K562 (cell line): Measurements from ENCODE around the gene UBA1. TPM values are rescaled to one million over a fixed set of nuclear protein-coding genes. Genes with fewer than 3 reads are reported as not detected.

ENCODE experiments used
- ATAC-seq: fragments of 200-7000 bp; cut with Tn5 transposase; 3 replicates; pipeline ENCODE4 v1.9.1; 2020; ENCODE audit warnings: moderate library complexity
- BruUV-seq: library from RNA; stranded (reverse); fragments of 400-500 nt; replicated peaks from 2 replicates; lab custom pipeline; 2021; lab: Mats Ljungman, UMichigan
- CTCF ChIA-PET: fragments of 300-600 bp; formaldehyde crosslinking; extraction: SDS; loops from one replicate; lab custom pipeline; 2021; ENCODE audit warnings: low intra/inter-chr PET ratio; lab: Yijun Ruan, JAX
- POLR2A ChIA-PET: fragments of 300-600, 350-650 bp; sonication (Branson Sonifier 250); formaldehyde crosslinking; extraction: SDS; loops from one replicate; lab custom pipeline; 2021; ENCODE audit warnings: antibody characterized with exemption, inconsistent platforms; lab: Yijun Ruan, JAX
- DNase-seq, 4 experiments: peaks; one replicate each; pipeline versions ENCODE4 v3.0.0 to v3.0.0-alpha.2; 2011 to 2018; ENCODE audit warnings: low spot score in 3 of 4, mixed read lengths in 3 of 4; ENCODE audit errors: extremely low read depth in 1 of 4
- FAIRE-seq: peaks from 2 replicates; lab custom pipeline; 2011; peaks lifted over from hg19 to GRCh38; lab: Jason Lieb, UNC
- H2AFZ ChIP-seq: 2 replicates; pipeline ENCODE4 v1.6.0; 2011; ENCODE audit warnings: low read depth, low read length, control low read depth, inconsistent platforms
- H3K27ac ChIP-seq: fragments of 200-600 bp; 3 replicates; pipeline ENCODE4 v1.8.0; 2011; ENCODE audit warnings: low read depth, mild to moderate bottlenecking, control low read depth, inconsistent platforms, low read length, moderate library complexity, mixed read lengths; ENCODE audit errors: extremely low read depth
- H3K27me3 ChIP-seq, 2 experiments: fragments of 300-600 bp in 1 of 2; 2 replicates in 1 of 2; 3 replicates in 1 of 2; pipeline versions ENCODE4 v1.6.0 to v1.8.0; 2011; ENCODE audit warnings: inconsistent platforms in 2 of 2, low read length in 2 of 2, mild to moderate bottlenecking in 1 of 2, mixed read lengths in 1 of 2, moderate library complexity in 1 of 2; ENCODE audit not compliant: control insufficient read depth in 2 of 2, insufficient read depth in 2 of 2
- H3K36me3 ChIP-seq: fragments of 300-600 bp; 3 replicates; pipeline ENCODE4 v1.8.0; 2011; ENCODE audit warnings: mild to moderate bottlenecking, low read length, inconsistent platforms; ENCODE audit not compliant: control insufficient read depth, insufficient read depth
- H3K4me1 ChIP-seq, 2 experiments: fragments of 200-600 bp in 1 of 2; replicated peaks in 1 of 2; 2 replicates in 1 of 2; 3 replicates in 1 of 2; pipeline versions ENCODE4 v1.5.1 to v1.8.0; 2011; ENCODE audit warnings: inconsistent platforms in 2 of 2, low read length in 2 of 2, mild to moderate bottlenecking in 1 of 2, mixed read lengths in 1 of 2, moderate library complexity in 1 of 2; ENCODE audit not compliant: control insufficient read depth in 2 of 2, insufficient read depth in 2 of 2
- H3K4me2 ChIP-seq: 2 replicates; pipeline ENCODE4 v1.6.1; 2011; ENCODE audit warnings: low read length, control low read depth, inconsistent platforms, mixed read lengths; ENCODE audit not compliant: insufficient read depth
- H3K4me3 ChIP-seq: fragments of 200-600 bp; sonication (generic), shearing (Covaris generic); 2 replicates; pipeline ENCODE4 v1.5.1; 2016; ENCODE audit warnings: control low read depth, inconsistent platforms
- H3K79me2 ChIP-seq: fragments of 200-600 bp; 3 replicates; pipeline ENCODE4 v1.8.0; 2011; ENCODE audit warnings: low read length, inconsistent platforms; ENCODE audit not compliant: control insufficient read depth, insufficient read depth
- H3K9ac ChIP-seq, 2 experiments: 2 replicates each; pipeline versions ENCODE4 v1.6.0 to v1.6.1; 2011; ENCODE audit warnings: low read depth in 2 of 2, low read length in 2 of 2, control low read depth in 1 of 2, inconsistent platforms in 1 of 2, mild to moderate bottlenecking in 1 of 2, mixed read lengths in 1 of 2; ENCODE audit not compliant: insufficient read depth in 1 of 2
- H3K9me1 ChIP-seq: one replicate; pipeline ENCODE4 v1.6.0; 2011; ENCODE audit warnings: inconsistent platforms, mild to moderate bottlenecking, low read length, moderate library complexity; ENCODE audit not compliant: control insufficient read depth, insufficient read depth
- H3K9me3 ChIP-seq: replicated peaks from 2 replicates; pipeline ENCODE4 v1.5.1; 2011; ENCODE audit warnings: low read depth, low read length, inconsistent platforms; ENCODE audit not compliant: control insufficient read depth, insufficient read depth
- H4K20me1 ChIP-seq: replicated peaks from 2 replicates; pipeline ENCODE4 v1.6.1; 2011; ENCODE audit warnings: low read length, inconsistent platforms, mixed read lengths; ENCODE audit not compliant: control insufficient read depth, insufficient read depth
- CBFA2T2 ChIP-seq: fragments of 450-650 bp; conservative IDR thresholded peaks from 2 replicates; pipeline ENCODE4 v1.6.1; 2017; ENCODE audit warnings: mild to moderate bottlenecking
- CUX1 ChIP-seq: fragments of 200-800 bp; sonication (Bioruptor generic); IDR thresholded peaks from 2 replicates; pipeline ENCODE4 v1.6.1; 2016; ENCODE audit warnings: missing genetic modification characterization, missing compliant biosample characterization
- ELF4 ChIP-seq: fragments of 450-650 bp; formaldehyde crosslinking; IDR thresholded peaks from 2 replicates; pipeline ENCODE4 v1.4.0; 2022; ENCODE audit warnings: missing genetic modification characterization
- FOXJ3 ChIP-seq: sonication (generic); formaldehyde crosslinking; IDR thresholded peaks from 2 replicates; pipeline ENCODE4 v1.4.0; 2020; ENCODE audit warnings: mild to moderate bottlenecking, missing genetic modification reagents
- FOXO4 ChIP-seq: fragments of 450-650 bp; formaldehyde crosslinking; IDR thresholded peaks from 2 replicates; pipeline ENCODE4 v1.4.0; 2020; ENCODE audit warnings: mild to moderate bottlenecking, moderate library complexity
- GATAD2B ChIP-seq: fragments of 450-650 bp; IDR thresholded peaks from 2 replicates; pipeline ENCODE4 v1.6.1; 2017; ENCODE audit warnings: mild to moderate bottlenecking, borderline replicate concordance
- PHTF2 ChIP-seq: fragments of 250-450 bp; sonication (Bioruptor Pico); IDR thresholded peaks from 2 replicates; pipeline ENCODE4 v1.5.0; 2021; ENCODE audit warnings: mild to moderate bottlenecking
- SIN3A ChIP-seq, 2 experiments: fragments of 150-350 bp in 1 of 2; IDR thresholded peaks; 2 replicates each; pipeline ENCODE4 v1.6.1; 2011 to 2016; ENCODE audit warnings: borderline replicate concordance in 2 of 2, low read depth in 2 of 2, low read length in 2 of 2, mild to moderate bottlenecking in 2 of 2, moderate library complexity in 2 of 2; ENCODE audit not compliant: control insufficient read depth in 1 of 2
- TAL1 ChIP-seq: fragments of 450-650 bp; IDR thresholded peaks from 2 replicates; pipeline ENCODE4 v1.6.1; 2016; ENCODE audit warnings: mild to moderate bottlenecking
- USF1 ChIP-seq: sonication (generic); formaldehyde crosslinking; IDR thresholded peaks from 2 replicates; pipeline ENCODE4 v1.9.0; 2022; ENCODE audit warnings: mild to moderate bottlenecking, missing genetic modification reagents
- ZBTB43 ChIP-seq: sonication (generic); formaldehyde crosslinking; IDR thresholded peaks from 2 replicates; pipeline ENCODE4 v1.8.0; 2023; ENCODE audit warnings: mild to moderate bottlenecking, missing genetic modification reagents
- WGBS: fragments of 100-300 bp; shearing (Covaris generic); methylation state at CpG from one replicate; pipeline ENCODE4 v1.1.6; 2016; ENCODE audit warnings: low coverage, mixed read lengths; ENCODE audit not compliant: insufficient coverage; ENCODE audit errors: missing lambda C conversion rate; 5-methylcytosine and 5-hydroxymethylcytosine counted together
- in situ Hi-C: fragments of 300-500 bp; cut with MboI; formaldehyde crosslinking; loops from 4 replicates; pipeline ENCODE4 v1.15.0; 2018; ENCODE audit warnings: inconsistent platforms, mixed read lengths
- intact Hi-C: fragments of 100-400 bp; cut with micrococcal nuclease; formaldehyde crosslinking; loops from 2 replicates; pipeline ENCODE4 v1.14.2; 2022
- polyA plus RNA-seq, 8 experiments: library from polyadenylated mRNA; depleted of rRNA in 4 of 8; stranded (reverse) in 5 of 8; unstranded in 3 of 8; fragments of >200 nt; fragmentation: Nextera tagmentation in 2 of 8; fragmentation: Illumina TruSeq in 1 of 8; extraction: Ambion mirVana in 2 of 8; extraction: Trizol in 1 of 8; gene quantifications; 2 replicates each; pipeline versions ENCODE4 v1.2.1 to v1.2.3, GENCODE V29; 2011 to 2014; ENCODE audit warnings: inconsistent platforms in 1 of 8, missing spikeins in 1 of 8
- total RNA-seq, 7 experiments: library from RNA; depleted of rRNA in 6 of 7; stranded (reverse); fragments of >200 nt in 6 of 7; fragmentation: Illumina TruSeq in 2 of 7; extraction: Trizol in 2 of 7; gene quantifications; 2 replicates each; pipeline versions ENCODE4 v1.2.1 to v1.2.3, GENCODE V29; 2011 to 2021; ENCODE audit warnings: low replicate concordance in 1 of 7

UBA1 gene
- total and polyA plus RNA-seq, 9 of the 15 experiments (the other 6 are each of a cell fraction or from before 2014, with no cell fraction given) = 32.0 to 174 (median 93.6) TPM

GRCh38 chrX:47200385-47201150 is 6.9 kb downstream of the UBA1 start:
- CTCF ChIA-PET = no interaction called here
- no peak for ATAC-seq
- Histone ChIP-seq H3K9ac (no peak overlapping the region), H3K79me2 (peaks cover 23% of the 10 kb centered on the region), H4K20me1 (peaks cover 13% of the 10 kb centered on the region), H2AFZ (no peak overlapping the region), H3K4me1 (peaks cover 3% of the 10 kb centered on the region in 2 experiments; a peak in 3 of 5 replicates), H3K27me3 (no peaks in the 10 kb centered on the region), H3K9me1 (peaks cover 3% of the 10 kb centered on the region), H3K27ac (no peak overlapping the region), H3K9me3 (no peaks in the 10 kb centered on the region), H3K4me3 (no peak overlapping the region), H3K4me2 (no peak overlapping the region), H3K36me3 (peaks cover 97% of the 10 kb centered on the region; the same call in 2 of the 3 replicates)
- no peak for TF ChIP-seq PHTF2
- no peak for TF ChIP-seq ELF4 (CRISPR knock-in tag)
- TF ChIP-seq TAL1 = no peak
- TF ChIP-seq GATAD2B = no peak
- TF ChIP-seq CBFA2T2 = no peak
- TF ChIP-seq FOXO4 (CRISPR knock-in tag) = no peak
- no peak for TF ChIP-seq CUX1 (CRISPR knock-in tag)
- no peak for TF ChIP-seq SIN3A (IDR thresholded peaks at IDR 0.05; ENCODE audit: borderline replicate concordance in 2 of 2, control insufficient read depth in 1 of 2, low read depth in 2 of 2, low read length in 2 of 2)
- TF ChIP-seq FOXJ3 (CRISPR knock-in tag) = no peak
- TF ChIP-seq ZBTB43 (CRISPR knock-in tag) = no peak
- no peak for TF ChIP-seq USF1
- WGBS = 91% methylated on average over 9 of the region's 9 CpGs
- POLR2A ChIA-PET = interaction anchor here (0.5 to 3.0 kb wide), 3 partner anchors 11 to 106 kb away, joined by 3 to 20 read pairs (median 3); partner anchors contain the start of gene CDK16
- intact Hi-C loops (no loop called here), in situ Hi-C loops (no loop called here)
- DNase-seq = peak in 2 of 4 experiments; percentile 21 to 25
- BruUV-seq = no TSS peak
- no peak for FAIRE-seq
